ENCODE results near the gene RDH12. TPM values are rescaled to one million over a fixed set of nuclear protein-coding genes. Genes with fewer than 3 reads are reported as not detected.
"Not testable (repeated sequence)": the region's sequence is repeated elsewhere in the genome, so short reads cannot be mapped to it uniquely, and the experiment has no call there.

The RDH12 gene
- total RNA-seq = not detected

DNA sequence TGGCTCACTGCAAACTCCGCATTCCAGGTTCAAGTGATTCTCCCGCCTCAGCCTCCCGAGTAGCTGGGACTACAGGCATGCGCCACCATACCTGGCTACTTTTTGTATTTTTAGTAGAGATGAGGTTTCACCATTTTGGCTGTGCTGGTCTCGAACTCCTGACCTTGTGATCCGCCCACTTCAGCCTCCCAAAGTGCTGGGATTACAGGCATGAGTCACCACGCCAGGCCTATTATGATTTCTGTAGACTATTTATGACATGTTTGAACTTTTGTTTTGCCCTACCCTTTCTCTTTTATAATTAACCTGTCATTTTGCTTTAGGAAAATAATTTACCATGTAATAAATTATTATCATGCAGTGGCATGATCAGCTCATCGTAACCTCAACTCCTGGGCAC lies at the start of gene RDH12:
RDH12 (plus strand) TSS at position 395 of the 400 bp plus-strand sequence. CDS start 20,757 bp downstream, outside the sequence.
- DNase-seq (ENCODE audit: low spot score in 2 of 2); H3K36me3 ChIP-seq; H3K9me3 ChIP-seq; H3K4me3 ChIP-seq; intact Hi-C loops (cut with DNase I; ENCODE audit: low total_unique reads); H3K27ac ChIP-seq; H3K4me1 ChIP-seq; H3K27me3 ChIP-seq: not testable (repeated sequence)

DNA sequence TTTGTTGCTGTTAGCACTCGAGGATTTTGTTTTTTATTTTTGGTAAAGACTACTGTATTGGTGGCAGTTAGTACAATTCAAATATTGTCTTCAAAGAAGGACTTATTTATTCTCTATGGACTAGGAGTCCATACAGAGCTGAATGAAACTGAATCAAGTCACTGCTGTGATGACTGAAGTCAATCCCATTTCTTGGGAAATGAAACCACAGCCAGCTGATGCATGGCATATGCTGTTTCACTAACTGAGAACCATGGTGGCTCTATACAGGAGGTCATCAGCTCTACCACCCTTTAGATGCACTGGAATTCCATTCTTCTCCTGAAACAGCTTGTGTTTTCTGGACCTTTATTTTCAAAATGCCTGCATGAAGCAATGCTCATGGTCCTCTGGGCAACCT lies 49.5 kb upstream of the RDH12 start:
- H3K4me3 ChIP-seq = no peak overlapping the region

DNA sequence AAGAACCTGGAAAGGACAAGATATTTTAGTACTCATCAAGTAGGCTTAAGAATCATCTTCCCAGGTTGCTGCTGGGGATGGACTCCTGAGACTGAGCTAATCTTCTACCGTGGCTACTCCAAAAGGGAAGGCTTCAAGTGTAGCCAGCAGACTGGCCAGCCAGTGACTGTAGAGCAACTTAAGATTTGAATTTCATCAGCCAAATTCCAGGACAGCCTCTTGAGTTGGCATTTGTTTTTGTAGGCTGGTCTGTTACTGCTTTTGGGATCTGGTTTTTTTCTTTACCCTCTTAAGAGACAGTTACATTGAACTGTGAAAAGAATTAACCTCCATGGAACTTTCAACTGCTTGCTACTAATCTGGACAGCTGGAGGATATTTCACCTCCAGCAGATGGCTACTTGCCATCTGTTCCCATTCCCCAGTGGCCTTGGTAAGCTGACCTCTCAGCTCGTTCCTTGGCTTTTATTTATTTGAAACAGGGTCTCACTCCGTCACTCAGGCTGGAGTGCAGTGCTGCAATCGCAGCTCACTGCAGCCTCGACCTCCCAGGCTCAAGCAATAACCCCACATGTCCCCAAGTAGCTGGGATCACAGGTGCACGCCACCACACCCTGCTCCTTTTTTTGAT lies 47.9 kb upstream of the RDH12 start:
- Histone ChIP-seq H3K9me3 (no peaks in the 10 kb centered on the region), H3K27ac (no peak overlapping the region), H3K4me3 (no peak overlapping the region), H3K4me1 (no peaks in the 10 kb centered on the region), H3K27me3 (no peaks in the 10 kb centered on the region), H3K36me3 (no peaks in the 10 kb centered on the region)
- no peak for DNase-seq (ENCODE audit: low spot score in 2 of 2)
- intact Hi-C loops (cut with DNase I; ENCODE audit: low total_unique reads) = no loop called here
- TF ChIP-seq, protein P1, sequence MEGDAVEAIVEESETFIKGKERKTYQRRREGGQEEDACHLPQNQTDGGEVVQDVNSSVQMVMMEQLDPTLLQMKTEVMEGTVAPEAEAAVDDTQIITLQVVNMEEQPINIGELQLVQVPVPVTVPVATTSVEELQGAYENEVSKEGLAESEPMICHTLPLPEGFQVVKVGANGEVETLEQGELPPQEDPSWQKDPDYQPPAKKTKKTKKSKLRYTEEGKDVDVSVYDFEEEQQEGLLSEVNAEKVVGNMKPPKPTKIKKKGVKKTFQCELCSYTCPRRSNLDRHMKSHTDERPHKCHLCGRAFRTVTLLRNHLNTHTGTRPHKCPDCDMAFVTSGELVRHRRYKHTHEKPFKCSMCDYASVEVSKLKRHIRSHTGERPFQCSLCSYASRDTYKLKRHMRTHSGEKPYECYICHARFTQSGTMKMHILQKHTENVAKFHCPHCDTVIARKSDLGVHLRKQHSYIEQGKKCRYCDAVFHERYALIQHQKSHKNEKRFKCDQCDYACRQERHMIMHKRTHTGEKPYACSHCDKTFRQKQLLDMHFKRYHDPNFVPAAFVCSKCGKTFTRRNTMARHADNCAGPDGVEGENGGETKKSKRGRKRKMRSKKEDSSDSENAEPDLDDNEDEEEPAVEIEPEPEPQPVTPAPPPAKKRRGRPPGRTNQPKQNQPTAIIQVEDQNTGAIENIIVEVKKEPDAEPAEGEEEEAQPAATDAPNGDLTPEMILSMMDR (IDR thresholded peaks at IDR 0.05) = no peak
- TF ChIP-seq POLR2AphosphoS5 (IDR thresholded peaks at IDR 0.05) (no peak), POLR2A (IDR thresholded peaks at IDR 0.05) (no peak)

More for the DNA sequence above, 49.5 kb upstream of the RDH12 start:
- no peaks in the 10 kb centered on the region for H3K36me3 ChIP-seq
- no peak overlapping the region for H3K27ac ChIP-seq
- no peak for DNase-seq (ENCODE audit: low spot score in 2 of 2)
- intact Hi-C loops (cut with DNase I; ENCODE audit: low total_unique reads) = no loop called here
- TF ChIP-seq POLR2A (IDR thresholded peaks at IDR 0.05) (no peak), POLR2AphosphoS5 (IDR thresholded peaks at IDR 0.05) (no peak)
- TF ChIP-seq, protein P1 (IDR thresholded peaks at IDR 0.05) = no peak
- no peaks in the 10 kb centered on the region for H3K27me3 ChIP-seq
- H3K4me1 ChIP-seq = no peaks in the 10 kb centered on the region
- no peaks in the 10 kb centered on the region for H3K9me3 ChIP-seq

DNA sequence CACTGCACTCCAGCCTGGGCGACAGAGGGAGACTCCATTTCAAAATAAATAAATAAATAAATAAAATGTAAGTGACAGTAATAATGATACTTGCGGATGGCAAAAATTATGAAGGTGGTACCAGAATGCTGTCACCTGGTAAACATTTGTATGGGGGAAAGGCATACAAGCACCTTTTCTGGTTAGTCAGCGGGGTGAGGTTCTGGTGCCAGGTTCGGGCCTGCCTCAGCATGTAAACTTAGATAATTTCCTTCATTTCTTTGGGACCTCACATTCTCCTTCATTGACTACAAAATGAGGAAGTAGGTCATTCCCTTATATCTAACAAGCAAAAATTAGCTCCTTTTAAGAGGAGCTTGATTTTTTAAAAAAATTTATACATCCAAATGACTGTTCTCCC lies 38.1 kb upstream of the RDH12 start:
- no peak overlapping the region for H3K27ac ChIP-seq
- H3K4me1 ChIP-seq = no peaks in the 10 kb centered on the region
- H3K36me3 ChIP-seq = no peaks in the 10 kb centered on the region
- TF ChIP-seq POLR2A (IDR thresholded peaks at IDR 0.05) (no peak), POLR2AphosphoS5 (IDR thresholded peaks at IDR 0.05) (no peak)
- TF ChIP-seq, protein P1 (IDR thresholded peaks at IDR 0.05) = no peak
- H3K4me3 ChIP-seq = no peak overlapping the region
- H3K27me3 ChIP-seq = no peaks in the 10 kb centered on the region
- intact Hi-C loops (cut with DNase I; ENCODE audit: low total_unique reads) = no loop called here
- H3K9me3 ChIP-seq = no peaks in the 10 kb centered on the region
- no peak for DNase-seq (ENCODE audit: low spot score in 2 of 2)

DNA sequence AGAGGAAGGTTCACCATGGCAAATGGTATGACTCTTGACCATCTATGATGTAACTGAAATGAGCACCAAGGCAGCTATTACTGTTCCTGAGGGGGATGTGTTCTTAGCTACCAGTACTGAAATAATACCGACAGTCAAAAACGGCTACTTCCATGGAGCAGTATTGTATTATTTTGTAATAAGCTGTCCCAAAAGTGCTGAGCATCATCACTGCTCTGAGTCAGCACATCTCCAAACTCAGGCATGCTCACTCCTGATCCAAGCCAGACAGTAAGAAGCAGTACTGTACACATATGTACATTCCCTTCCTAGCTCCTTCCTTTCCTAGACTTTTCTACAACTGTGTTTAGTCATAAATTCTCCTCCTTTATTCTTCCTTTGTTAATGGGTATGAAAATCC lies 35.8 kb upstream of the RDH12 start:
- Histone ChIP-seq H3K4me3 (no peak overlapping the region), H3K9me3 (no peaks in the 10 kb centered on the region), H3K4me1 (no peaks in the 10 kb centered on the region), H3K27ac (no peak overlapping the region), H3K36me3 (no peaks in the 10 kb centered on the region), H3K27me3 (no peaks in the 10 kb centered on the region)
- DNase-seq (ENCODE audit: low spot score in 2 of 2) = no peak
- intact Hi-C loops (cut with DNase I; ENCODE audit: low total_unique reads) = no loop called here
- TF ChIP-seq, protein P1 (IDR thresholded peaks at IDR 0.05) = no peak
- TF ChIP-seq POLR2AphosphoS5 (IDR thresholded peaks at IDR 0.05) (no peak), POLR2A (IDR thresholded peaks at IDR 0.05) (no peak)

Data from breast epithelium (tissue), 4 donors.